Stimulated activated CD8-positive, alpha-beta memory T cell treated with anti-CD3 and anti-CD28 coated beads, Interleukin-4, amount 100 ng/mL, for 48 hours (primary cell): ENCODE results near the gene RTF2.
A peak's percentile ranks its signal among the peaks of the same experiment; 100 is the strongest.

Experiments
- DNase-seq: peaks from one replicate; pipeline ENCODE4 v3.0.0-alpha.2; 2020

RTF2 gene

DNA sequence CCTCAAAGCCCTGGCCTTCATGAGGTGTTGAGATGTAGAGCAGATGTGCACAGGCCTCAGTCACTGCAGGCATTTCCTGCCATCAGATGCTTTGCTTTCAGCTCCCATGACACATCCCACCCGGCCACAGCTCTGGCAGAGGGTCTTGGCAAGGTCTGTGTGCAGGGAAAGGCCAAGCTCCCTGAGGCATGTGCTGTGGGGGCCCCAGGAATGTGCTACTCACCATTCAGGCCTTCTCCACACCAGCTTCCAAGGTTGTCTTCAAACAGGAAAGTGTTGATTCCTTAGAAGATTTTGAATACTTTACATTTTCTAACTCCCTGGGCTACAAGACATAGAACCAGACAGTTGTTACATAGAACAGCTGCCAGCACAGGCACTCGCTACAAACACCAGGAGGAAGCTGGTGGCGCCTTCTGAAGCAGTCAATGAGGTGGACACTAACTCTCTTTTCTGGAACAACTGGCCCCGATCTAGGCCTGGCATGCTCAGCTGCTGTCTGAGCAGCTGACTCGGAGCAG, 28.6 kb upstream of the RTF2 start:
- DNase-seq = peak; percentile 53

DNA sequence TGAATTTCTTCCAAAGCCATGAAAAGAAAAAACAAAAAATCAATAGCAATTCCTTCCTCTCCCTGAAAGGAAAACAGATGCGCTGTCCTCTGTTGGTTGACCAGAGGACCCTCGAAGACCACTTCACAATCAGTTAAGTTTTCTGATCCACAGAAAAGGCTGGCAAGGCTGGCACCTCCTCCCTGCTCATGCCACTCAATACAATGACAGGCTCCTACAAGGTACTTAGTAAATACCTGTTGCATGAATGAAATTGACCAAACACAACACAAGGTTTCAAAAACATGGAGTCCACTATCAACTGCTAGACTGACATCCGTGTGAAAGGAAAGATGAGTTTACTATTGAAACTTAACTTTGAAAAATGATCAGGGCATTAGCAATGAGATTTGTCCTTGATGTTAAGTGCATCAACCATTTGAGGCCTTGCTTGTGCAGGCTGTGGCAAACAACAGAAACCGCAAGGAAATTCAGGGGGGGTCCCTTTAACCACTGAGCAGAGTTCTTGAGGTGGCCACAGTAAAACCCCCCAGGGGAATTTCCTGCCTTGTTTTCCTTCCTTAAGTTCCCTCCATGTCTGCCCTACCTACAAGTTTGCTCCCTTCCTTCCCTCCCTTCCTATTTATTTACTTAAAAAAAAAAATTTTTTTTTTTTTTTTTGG, 27.9 kb upstream of the RTF2 start:
- peak; percentile 77 for DNase-seq

DNA sequence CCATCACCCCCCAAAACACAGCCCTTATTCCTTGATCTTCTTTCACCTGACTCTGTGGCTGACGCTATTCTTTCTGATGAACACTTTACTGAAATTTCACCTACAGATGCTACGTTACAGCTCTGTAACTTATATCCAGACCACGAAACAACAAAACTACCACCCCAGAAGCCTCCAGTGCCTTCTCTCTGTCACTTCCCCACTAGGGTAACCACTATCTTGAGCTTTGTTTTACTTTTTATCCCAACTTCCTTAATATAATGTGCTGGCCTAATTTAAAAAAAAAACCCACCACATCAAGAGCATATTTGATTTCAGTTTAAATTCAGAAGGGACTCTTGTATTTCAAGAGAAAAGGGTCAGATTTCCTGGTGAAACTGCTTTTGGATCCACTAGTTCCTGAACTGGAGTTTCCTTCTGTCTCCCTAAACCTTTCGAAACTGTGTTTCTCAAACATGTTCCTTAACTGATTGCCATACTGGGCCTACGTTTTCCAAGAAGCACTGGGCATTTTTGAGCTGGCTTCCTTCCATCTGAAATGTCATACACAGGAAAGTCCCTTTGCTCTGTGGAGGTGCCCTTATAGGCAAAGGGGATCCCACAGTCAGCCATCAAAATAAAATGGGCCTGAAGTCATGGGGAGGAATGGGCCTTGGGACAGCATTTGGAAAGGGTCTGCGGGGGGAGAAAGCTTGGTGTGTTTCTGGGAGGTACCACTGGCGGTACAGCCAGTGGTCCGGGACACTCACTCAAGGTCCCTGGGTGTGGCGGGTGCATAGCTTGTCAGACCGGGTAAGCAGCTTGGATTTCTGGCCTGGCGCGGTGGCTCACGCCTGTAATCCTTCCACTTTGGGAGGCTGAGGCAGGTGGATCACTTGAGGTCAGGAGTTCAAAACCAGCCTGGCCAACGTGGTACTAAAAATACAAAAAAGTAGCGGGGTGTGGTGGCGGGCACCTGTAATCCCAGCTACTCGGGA, 25.8 kb upstream of the RTF2 start:
- no peak for DNase-seq

DNA sequence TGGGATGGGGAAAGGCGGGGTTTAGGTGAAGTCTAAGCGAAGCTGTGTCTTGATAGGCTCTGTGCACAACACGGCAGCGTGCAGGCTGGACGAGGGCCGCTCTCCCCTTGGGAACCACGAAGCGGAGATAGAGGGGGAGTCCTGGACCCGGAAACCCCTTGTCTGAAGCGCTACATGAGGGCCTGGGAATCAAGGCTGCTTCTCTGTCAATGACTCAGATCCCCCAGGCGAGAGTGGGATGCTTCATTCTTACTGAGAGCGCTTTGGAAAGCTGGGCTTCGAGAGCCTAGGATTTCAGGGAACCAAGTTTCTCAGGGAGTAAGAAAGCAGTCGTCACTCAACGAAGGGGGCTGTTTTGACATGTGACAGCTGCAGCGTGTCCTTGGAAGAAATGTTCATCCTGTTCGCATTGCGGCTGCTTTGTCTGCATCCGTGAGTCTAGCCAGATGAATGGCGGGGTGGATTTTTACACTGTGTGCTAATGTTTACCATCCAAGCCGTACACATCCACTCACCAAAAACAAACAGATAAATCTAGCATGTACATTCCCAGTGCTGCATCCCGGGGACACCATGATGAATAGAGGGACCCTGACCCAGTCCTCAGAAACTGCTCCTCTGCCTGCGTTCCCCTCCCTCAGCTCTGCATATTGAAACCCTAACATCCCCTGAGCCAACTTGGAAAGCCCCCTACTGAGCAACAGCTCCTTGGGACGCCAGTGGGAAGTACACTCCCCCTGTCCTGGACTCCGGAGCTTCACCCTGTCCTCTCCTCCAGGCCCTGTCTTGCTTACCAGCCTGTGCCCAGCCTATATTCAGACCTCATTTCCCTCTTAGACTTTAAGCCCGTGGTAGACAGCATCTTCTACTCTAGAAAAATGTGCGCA, 24.5 kb upstream of the RTF2 start:
- DNase-seq = no peak

DNA sequence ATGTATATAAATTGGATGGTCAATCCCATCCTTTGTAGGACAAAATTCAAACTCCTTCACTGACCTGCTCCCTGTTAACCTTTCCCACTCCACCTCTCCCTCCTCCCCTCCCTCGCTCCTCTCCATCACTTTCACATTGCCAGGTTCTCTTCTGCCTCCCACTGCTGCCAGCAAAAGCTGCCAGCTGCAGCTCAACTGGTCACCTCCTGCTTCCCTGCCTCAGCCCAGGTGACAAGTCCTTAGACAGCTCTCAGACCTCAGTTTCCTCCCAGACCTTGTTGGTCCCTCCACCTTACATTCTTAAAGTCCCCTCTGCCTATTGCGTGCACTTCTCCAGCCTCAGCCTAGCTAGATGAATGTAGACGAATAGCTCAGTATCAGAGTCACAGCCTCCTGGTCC, 23.3 kb upstream of the RTF2 start:
- no peak for DNase-seq

DNA sequence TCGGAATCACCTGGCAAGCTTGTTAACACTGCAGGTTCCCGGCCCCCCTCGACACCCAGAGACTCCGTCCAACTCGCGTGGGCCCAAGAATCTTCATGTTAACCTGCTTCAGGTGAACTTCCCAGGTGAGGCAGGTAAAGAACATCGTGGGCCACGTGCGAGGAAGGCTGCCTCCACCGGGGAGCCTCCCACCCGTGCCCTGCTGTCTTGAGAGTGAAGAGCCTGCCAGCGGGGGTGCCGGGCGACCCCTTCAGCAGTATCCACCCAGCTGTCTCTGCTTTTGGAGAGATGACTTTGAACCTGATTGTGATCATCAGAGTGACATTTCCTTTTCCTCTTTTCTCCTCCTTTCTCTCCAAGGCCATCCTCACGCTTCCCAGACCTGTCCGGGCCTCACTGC, 22.9 kb upstream of the RTF2 start:
- DNase-seq = no peak

DNA sequence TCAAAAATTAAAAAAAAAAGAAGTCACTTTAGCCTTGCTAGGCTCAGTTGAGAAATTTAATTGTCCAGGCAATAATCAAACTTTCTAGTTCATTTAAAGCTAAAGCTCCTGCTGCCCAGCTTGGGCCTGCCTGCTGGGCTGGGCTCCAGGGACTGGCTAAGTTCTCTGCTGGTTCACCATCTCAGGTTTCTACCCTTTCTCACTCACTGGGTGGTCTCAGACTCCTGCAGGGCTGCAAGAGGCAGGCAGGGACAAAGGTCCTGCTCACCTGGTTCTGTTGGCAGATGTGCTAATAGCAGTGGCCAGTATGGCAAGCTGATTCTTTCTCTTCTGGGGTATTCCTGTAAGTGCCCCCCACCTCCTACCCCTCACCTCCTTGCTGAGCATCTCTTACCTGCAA, 21.2 kb upstream of the RTF2 start:
- no peak for DNase-seq

DNA sequence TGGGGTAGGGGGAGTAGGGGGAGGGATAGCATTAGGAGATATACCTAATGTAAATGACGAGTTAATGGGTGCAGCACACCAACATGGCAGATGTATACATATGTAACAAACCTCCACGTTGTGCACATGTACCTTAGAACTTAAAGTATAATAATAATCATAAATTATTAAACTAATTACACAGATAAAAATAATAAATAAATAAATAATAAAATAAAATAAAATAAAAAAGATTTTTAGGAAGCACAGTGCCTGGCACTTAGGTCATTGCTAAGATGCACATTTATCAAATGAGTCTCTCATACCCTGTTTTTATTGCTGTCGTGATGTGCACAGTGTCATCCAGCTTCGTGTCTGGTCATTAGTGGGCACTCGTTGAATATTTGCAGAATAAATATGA, 19.0 kb upstream of the RTF2 start:
- DNase-seq = no peak

DNA sequence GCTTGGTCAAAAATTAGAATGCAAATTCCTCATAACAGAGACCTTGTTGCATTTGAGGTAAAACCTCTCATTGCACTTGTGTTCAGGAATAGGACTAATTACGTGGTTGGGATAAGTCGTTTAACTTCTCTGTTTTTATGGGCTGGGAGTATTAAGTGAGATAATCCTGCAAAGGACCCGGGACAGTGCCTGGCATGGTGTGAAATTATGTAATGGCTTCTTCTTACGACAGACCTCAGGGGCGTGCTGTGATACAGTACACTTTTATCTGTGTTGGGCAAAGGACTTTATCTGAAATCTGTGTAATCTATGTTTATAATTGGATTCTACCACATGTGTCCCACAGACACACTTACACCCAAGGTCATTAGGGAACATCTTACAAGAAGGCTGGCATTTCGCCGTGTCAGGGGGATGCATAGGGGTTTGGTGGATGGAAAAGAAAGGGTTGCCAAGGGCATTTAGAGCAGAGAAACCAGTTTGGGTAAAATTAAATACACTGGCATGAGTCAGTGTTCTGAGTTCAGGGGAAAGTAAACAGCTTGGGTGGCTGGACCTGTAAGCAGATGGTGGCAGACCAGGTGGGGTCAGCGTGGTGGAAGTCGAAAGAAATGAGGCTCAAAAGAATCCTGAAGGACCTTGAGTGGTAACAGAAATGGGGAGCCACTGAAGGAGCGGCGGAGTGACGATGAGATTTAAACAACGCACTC, 17.2 kb upstream of the RTF2 start:
- no peak for DNase-seq

DNA sequence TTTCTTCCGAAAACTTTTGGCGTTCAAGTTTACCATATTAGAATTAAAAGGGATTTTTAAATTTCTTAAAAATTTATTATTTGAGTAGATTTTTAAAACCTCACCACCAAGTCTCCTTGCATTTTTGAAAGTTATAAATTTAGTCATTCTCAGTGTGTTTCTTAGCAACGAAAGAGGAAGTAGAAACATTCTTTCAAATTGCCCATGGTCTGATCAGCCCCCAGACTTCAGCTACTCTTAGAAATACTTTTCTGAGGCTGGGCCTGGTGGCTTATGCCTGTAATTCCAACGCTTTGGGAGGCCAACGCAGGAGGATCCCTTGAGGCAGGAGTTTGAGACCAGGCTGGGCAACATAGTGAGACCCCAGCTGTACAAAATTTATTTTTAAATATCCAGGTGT, 15.1 kb upstream of the RTF2 start:
- no peak for DNase-seq

DNA sequence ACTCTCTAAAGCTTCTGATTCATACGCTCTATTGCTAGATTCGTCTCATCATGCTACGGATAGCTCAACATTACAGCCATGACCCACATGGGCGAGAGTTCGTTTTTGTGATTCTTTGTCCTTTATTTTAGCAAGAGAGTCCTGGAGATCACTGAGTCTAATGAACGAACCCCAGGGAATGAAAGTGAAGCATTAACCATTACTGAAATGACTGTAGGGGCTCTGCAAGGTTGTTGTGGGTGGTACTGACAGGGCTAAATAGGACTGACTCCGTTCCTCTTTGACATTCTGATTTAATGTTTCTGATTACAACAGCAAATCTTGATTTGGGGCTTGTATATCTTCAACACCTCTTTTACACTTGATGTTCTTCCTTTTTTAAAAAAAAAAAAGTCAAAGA, 13.7 kb upstream of the RTF2 start:
- DNase-seq = no peak

DNA sequence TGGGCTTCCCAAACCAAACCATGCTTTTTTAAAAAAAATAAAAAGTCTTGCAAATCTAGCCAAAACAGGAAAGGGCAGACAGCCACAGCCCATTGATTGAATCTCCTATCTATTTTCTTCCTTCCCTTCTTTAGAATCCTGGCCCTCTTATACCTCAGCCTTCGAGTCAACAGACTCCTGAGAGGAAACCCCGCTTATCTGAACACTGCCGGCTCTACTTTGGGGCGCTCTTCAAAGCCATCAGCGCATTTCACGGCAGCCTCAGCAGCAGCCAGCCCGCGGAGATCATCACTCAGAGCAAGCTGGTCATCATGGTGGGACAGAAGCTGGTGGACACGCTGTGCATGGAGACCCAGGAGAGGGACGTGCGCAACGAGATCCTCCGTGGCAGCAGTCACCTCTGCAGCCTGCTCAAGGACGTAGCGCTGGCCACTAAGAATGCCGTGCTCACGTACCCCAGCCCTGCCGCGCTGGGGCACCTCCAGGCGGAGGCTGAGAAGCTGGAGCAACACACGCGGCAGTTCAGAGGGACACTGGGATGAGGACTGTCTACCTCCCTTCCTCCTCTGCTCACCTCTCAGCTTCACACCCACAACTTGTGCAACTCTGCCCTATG, 10.1 kb upstream of the RTF2 start:
- DNase-seq = no peak

DNA sequence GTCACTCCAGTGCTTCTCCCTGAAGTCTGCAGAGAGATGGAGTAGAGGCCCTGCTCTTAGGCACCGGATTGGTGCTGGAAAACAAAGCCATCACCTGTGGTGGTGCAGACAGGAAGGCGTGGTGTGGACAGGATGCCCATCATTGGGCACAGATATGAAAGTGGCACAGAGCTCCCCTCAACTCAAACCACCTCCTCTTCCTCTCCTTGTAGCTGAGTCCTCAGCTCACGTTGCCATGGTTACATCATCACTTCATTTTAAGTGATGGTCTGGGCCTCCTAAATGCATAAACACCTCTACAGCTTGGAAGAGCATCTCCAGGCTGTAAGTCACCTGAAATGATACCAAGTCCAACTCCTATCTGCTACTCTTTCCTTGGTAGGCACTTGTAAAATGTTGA, 8.0 kb upstream of the RTF2 start:
- no peak for DNase-seq

DNA sequence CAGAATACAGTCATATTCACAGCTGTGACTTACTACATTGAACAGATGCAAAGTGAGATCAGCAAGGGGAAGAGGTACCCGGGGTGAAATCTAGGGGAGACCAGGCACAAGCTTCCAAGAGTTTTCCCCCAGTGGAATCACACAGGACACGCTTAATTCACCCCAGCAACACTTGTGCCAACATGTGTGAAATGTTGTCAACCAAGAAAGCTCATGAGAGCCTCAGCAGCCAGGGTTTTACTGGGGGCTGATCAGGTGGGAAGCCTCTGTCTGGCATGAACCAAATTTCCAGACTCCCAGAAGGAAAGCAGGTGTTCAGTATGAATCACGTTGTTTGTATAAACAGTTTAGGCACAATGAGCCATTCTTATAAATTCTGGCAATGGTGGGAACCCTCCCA, 6.9 kb upstream of the RTF2 start:
- no peak for DNase-seq

DNA sequence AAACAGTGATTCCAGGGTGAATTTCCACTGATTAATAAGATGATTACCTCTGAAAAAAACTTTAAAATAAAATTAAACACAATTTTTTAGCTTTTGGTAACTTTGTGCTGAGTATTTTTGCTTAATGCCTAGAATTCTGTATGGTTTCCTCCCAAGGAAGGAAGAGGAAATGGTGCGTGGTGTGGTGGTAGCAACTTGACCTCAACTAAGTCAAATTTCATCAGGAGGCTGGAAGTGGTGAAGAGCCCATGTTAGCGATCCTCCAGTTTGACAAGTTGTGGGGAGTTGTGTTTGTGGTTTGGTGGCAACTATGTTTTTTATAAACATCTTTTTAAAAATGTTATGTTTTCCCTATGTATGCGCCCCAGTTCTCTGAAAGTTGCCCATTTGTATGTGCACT, 5.0 kb upstream of the RTF2 start:
- DNase-seq = no peak

DNA sequence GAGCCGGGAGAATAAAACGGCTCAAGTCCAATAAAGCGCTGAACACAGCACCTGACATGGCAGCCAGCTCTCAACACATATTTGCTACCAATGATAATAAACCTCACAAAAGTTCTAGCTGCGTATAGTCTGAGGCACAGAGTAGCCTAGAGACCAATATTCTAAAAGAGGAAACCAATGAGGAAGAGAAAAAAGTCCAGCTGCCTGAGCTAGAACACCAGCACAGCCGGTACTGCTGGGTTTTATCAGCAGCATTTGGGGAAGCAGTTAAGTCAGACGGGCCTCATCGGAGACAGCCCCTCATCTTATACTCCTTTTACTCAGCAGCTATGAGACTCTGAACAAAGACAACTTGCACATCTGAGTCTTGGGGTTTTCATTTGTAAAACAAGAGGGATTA, 2.4 kb upstream of the RTF2 start:
- DNase-seq = no peak

DNA sequence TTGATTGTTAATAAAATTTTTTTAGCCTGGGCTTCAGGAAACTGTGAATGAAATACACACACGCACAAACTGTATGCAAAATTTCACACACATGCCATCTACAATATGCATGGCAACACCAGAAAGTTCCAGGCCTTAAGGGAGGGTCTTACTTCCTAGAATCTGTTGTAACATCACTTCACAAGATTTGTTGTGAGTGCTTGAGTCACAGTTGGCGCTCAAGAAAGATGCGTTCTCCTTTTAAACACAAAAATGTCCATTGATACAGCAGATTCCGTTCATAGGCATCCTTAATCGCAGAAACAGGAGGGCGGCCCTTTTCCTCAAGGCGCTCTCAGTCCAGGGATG, 485 bp upstream of the RTF2 start:
- no peak for DNase-seq

DNA sequence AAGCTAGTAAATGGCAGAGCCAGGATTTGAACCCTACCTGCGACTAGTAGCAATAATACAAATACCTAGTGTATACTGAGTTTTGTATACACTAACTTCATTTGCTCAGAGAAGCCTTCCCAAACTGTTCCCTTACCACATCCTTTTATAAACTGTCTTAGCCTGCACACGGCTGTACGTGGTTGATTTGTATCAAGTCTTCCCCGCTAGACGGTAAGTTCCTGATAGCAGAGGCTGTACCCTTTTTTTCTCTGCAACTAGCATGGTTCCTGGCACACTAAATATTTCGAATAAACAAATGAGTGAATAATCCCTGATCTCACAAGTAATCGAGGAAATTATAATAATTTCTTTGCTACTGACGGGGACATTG, 636 bp downstream of the RTF2 start:
- no peak for DNase-seq

DNA sequence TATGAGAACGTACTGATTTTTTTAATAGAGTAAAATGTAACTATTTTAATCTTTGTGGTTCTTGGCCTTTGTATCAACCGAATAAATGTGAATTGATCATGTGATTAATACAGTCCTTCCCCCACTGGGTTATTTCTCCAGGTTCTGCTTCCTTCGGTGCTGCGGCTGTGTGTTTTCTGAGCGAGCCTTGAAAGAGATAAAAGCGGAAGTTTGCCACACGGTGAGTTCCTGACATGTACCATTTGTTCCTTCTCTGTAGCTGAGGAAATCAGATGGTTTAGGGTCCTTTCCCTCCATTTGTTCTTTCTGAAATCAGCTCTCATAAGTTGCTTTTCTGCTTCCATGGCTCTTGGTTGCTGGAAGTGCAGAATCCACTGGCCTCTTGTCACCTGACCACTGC, 15.5 kb downstream of the RTF2 start:
- DNase-seq = no peak

DNA sequence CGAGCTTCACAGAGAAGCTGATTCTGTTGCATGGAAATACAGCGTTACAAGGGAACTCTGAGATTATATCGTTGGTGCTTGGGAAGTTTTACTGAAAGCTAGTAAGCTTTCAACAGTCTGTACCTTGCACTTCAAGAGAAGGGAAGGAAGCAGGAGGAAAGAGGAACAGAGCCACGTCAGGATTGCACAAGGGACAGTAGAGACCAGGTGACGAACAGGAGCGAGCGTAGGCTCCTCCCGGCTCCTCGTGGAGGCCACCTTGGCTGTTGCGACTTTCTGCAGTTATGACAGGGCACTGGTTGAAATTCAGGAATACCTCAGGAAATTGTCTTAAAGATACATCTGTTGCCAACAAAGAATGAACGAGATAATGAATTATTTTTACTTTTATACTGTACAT, 18.8 kb downstream of the RTF2 start:
- DNase-seq = no peak

DNA sequence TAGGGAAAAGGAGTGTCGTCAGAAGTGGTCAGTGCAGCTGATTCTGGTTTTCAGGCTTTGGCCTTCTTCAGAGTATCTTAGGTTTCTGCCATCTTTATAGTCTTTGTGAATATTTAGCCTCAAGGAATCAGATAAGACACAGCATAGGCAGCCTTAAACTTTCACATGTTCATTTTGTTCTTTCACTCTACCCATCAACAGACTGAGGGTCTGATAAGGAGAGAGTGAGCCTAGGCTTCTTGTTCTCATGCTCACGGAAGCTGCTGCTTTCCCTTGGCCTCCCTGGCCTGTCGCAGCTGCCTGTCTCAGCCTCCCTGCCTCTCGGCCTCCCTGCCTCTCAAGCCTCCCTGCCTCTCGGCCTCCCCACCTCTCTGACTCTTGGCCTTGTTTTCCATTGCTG, 20.1 kb downstream of the RTF2 start:
- DNase-seq = no peak

DNA sequence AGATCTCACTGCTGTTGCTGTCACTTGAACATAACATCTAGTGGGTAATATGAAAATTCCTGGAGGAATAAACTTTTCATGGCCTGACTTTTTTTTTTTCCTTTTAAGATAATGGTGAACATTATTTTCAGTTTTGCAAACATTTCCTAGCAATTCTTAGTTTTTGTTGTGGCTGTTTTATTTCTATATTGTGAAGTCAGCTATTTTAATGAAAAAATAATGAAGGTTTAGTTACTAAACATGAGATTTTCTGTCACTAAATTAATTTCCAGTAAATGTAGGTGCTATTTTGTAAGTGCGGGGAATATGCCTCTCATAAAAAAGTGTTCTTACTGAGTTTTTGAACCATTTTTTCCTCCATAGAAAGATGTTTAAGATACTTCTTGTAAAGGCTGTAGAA, 32.7 kb downstream of the RTF2 start:
- DNase-seq = no peak
